Activated CD4-positive, alpha-beta memory T cell treated with anti-CD3 and anti-CD28 coated beads, Interleukin-2, amount 10 ng/mL, durations not matched to agents 7 days and 5 days (primary cell): ENCODE measurements around the gene EDN2. TPM values are rescaled to one million over a fixed set of nuclear protein-coding genes. Genes with fewer than 3 reads are reported as not detected.

Source experiments
- CTCF ChIA-PET: fragments of 350-600 bp; sonication (Branson Sonifier 250); formaldehyde crosslinking; loops from one replicate; lab custom pipeline; 2021; ENCODE audit warnings: antibody characterized with exemption, inconsistent platforms; lab: Charles Lee
- POLR2A ChIA-PET: fragments of 350-600 bp; sonication (Branson Sonifier 250); formaldehyde crosslinking; loops from one replicate; lab custom pipeline; 2021; ENCODE audit warnings: antibody characterized with exemption; lab: Charles Lee
- DNase-seq: peaks from one replicate; pipeline ENCODE4 v3.0.0-alpha.2; 2020
- H3K27ac Mint-ChIP-seq: one replicate; pipeline ENCODE4 v1.8.0; 2021; ENCODE audit warnings: mild to moderate bottlenecking, mixed read lengths
- H3K27me3 Mint-ChIP-seq: one replicate; pipeline ENCODE4 v1.8.0; 2021; ENCODE audit warnings: mixed read lengths
- H3K36me3 Mint-ChIP-seq: one replicate; pipeline ENCODE4 v1.8.0; 2021; ENCODE audit warnings: low read depth, mixed read lengths
- H3K4me1 Mint-ChIP-seq: one replicate; pipeline ENCODE4 v1.8.0; 2021; ENCODE audit warnings: mixed read lengths
- H3K4me3 Mint-ChIP-seq: one replicate; pipeline ENCODE4 v1.8.0; 2021; ENCODE audit warnings: mild to moderate bottlenecking, mixed read lengths
- H3K9me3 Mint-ChIP-seq: one replicate; pipeline ENCODE4 v1.8.0; 2021; ENCODE audit warnings: mixed read lengths
- total RNA-seq, 2 experiments: library from RNA; stranded (reverse); gene quantifications; one replicate each; pipeline ENCODE4 v1.2.3, GENCODE V29; 2021

EDN2 gene
- total RNA-seq, 2 experiments from 2014 or later = not detected

- no peaks in the 10 kb centered on the region for H3K9me3 Mint-ChIP-seq
- no peak overlapping the region for H3K27ac Mint-ChIP-seq
- H3K4me1 Mint-ChIP-seq = no peaks in the 10 kb centered on the region
- H3K4me3 Mint-ChIP-seq = no peak overlapping the region
- DNase-seq = no peak
- ChIA-PET CTCF (interaction anchor here (0.5 to 4.0 kb wide), 5 partner anchors 12 to 1112 kb away, joined by 3 to 19 read pairs (median 4); no protein-coding TSS in a partner anchor), POLR2A (no interaction called here)
- no peaks in the 10 kb centered on the region for H3K36me3 Mint-ChIP-seq
- peaks cover 20% of the 10 kb centered on the region for H3K27me3 Mint-ChIP-seq
Measured at GRCh38 chr1:41431490-41432350, 52.8 kb downstream of the EDN2 start.

GRCh38 chr1:41430582-41430981, 53.9 kb downstream of the EDN2 start:
- no peaks in the 10 kb centered on the region for H3K36me3 Mint-ChIP-seq
- H3K4me3 Mint-ChIP-seq = no peak overlapping the region
- no peaks in the 10 kb centered on the region for H3K4me1 Mint-ChIP-seq
- ChIA-PET POLR2A (no interaction called here), CTCF (interaction anchor here (4.0 kb wide), 1 partner anchor 147 kb away, joined by 19 read pairs; no protein-coding TSS in a partner anchor)
- H3K27ac Mint-ChIP-seq = no peak overlapping the region
- H3K27me3 Mint-ChIP-seq = peaks cover 16% of the 10 kb centered on the region
- no peak for DNase-seq
- no peaks in the 10 kb centered on the region for H3K9me3 Mint-ChIP-seq

GRCh38 chr1:41430069-41430468, 54.4 kb downstream of the EDN2 start:
- no peaks in the 10 kb centered on the region for H3K36me3 Mint-ChIP-seq
- no peak for DNase-seq
- no peaks in the 10 kb centered on the region for H3K9me3 Mint-ChIP-seq
- peaks cover 12% of the 10 kb centered on the region for H3K27me3 Mint-ChIP-seq
- H3K4me3 Mint-ChIP-seq = no peak overlapping the region
- ChIA-PET POLR2A (no interaction called here), CTCF (no interaction called here)
- no peaks in the 10 kb centered on the region for H3K4me1 Mint-ChIP-seq
- H3K27ac Mint-ChIP-seq = no peak overlapping the region

- DNase-seq = no peak
Measured at GRCh38 chr1:41429641-41430035, 54.8 kb downstream of the EDN2 start.

More at GRCh38 chr1:41429641-41430035, 54.8 kb downstream of the EDN2 start:
- H3K27ac Mint-ChIP-seq = no peak overlapping the region
- no peaks in the 10 kb centered on the region for H3K9me3 Mint-ChIP-seq
- peaks cover 10% of the 10 kb centered on the region for H3K27me3 Mint-ChIP-seq
- ChIA-PET CTCF (no interaction called here), POLR2A (no interaction called here)
- no peaks in the 10 kb centered on the region for H3K4me1 Mint-ChIP-seq
- no peak overlapping the region for H3K4me3 Mint-ChIP-seq
- H3K36me3 Mint-ChIP-seq = no peaks in the 10 kb centered on the region

Other genes starting within 250 kb of the EDN2 start
- gene SCMH1, start 242.4 kb downstream of the EDN2 start, total RNA-seq = 10 to 100 TPM; 20.1 to 20.2 TPM
- gene FOXO6, start 123.2 kb downstream of the EDN2 start, total RNA-seq = under 1 TPM in 1 of 2 experiments, not detected in 1; 0.20 TPM